GM23248 (cell line): Measurements from ENCODE around the gene NHEJ1. TPM values are rescaled to one million over a fixed set of nuclear protein-coding genes. Genes with fewer than 3 reads are reported as not detected.
A peak's percentile ranks its signal among the peaks of the same experiment; 100 is the strongest.

Experiments used
- DNase-seq: peaks from one replicate; pipeline ENCODE4 v3.0.0-alpha.2; 2015
- H2AFZ ChIP-seq: fragments of 200-600 bp; sonication (generic); 2 replicates; pipeline ENCODE4 v1.6.1; 2016; ENCODE audit warnings: antibody characterized with exemption
- H3F3A ChIP-seq: fragments of 200-600 bp; sonication (generic); 2 replicates; pipeline ENCODE4 v1.6.1; 2016; ENCODE audit warnings: mild to moderate bottlenecking, antibody characterized with exemption, mixed run types; ENCODE audit not compliant: insufficient read depth
- H3K27ac ChIP-seq: fragments of 200-600 bp; sonication (generic); 2 replicates; pipeline ENCODE4 v1.5.1; 2016; ENCODE audit warnings: mild to moderate bottlenecking
- H3K27me3 ChIP-seq: fragments of 200-600 bp; sonication (generic); replicated peaks from 2 replicates; pipeline ENCODE4 v1.6.1; 2016; ENCODE audit warnings: mild to moderate bottlenecking; ENCODE audit not compliant: insufficient read depth
- H3K36me3 ChIP-seq: fragments of 200-600 bp; sonication (generic); 2 replicates; pipeline ENCODE4 v1.6.1; 2016; ENCODE audit warnings: low read depth, mild to moderate bottlenecking
- H3K4me1 ChIP-seq: fragments of 200-600 bp; sonication (generic); 2 replicates; pipeline ENCODE4 v1.6.1; 2016; ENCODE audit warnings: mild to moderate bottlenecking; ENCODE audit not compliant: insufficient read depth
- H3K4me2 ChIP-seq: fragments of 200-600 bp; sonication (generic); one replicate; pipeline ENCODE4 v1.6.1; 2016; ENCODE audit warnings: mild to moderate bottlenecking; ENCODE audit not compliant: unreplicated experiment
- H3K4me3 ChIP-seq: fragments of 200-600 bp; sonication (generic); 2 replicates; pipeline ENCODE4 v1.5.1; 2016; ENCODE audit warnings: mild to moderate bottlenecking
- H3K79me2 ChIP-seq: fragments of 200-600 bp; sonication (generic); 2 replicates; pipeline ENCODE4 v1.6.1; 2016; ENCODE audit warnings: mild to moderate bottlenecking; ENCODE audit not compliant: insufficient read depth
- H3K9ac ChIP-seq: fragments of 200-600 bp; sonication (generic); 2 replicates; pipeline ENCODE4 v1.6.1; 2016; ENCODE audit warnings: mild to moderate bottlenecking
- H3K9me2 ChIP-seq: fragments of 200-600 bp; sonication (generic); 2 replicates; pipeline ENCODE4 v1.6.1; 2016; ENCODE audit warnings: mixed run types, mild to moderate bottlenecking, moderate library complexity; ENCODE audit not compliant: insufficient read depth
- H3K9me3 ChIP-seq: fragments of 200-600 bp; sonication (generic); one replicate; pipeline ENCODE4 v1.6.1; 2017; ENCODE audit warnings: low read depth
- H4K20me1 ChIP-seq: fragments of 200-600 bp; sonication (generic); 2 replicates; pipeline ENCODE4 v1.6.0; 2016; ENCODE audit not compliant: insufficient read depth
- EZH2 ChIP-seq: fragments of 200-600 bp; sonication (generic); IDR thresholded peaks from 2 replicates; pipeline ENCODE4 v1.6.1; 2018; ENCODE audit warnings: antibody characterized with exemption, mild to moderate bottlenecking; ENCODE audit not compliant: insufficient read depth, poor library complexity, severe bottlenecking
- EZH2phosphoT487 ChIP-seq: fragments of 200-600 bp; sonication (generic); IDR thresholded peaks from 2 replicates; pipeline ENCODE4 v1.6.1; 2018; ENCODE audit warnings: antibody characterized with exemption, moderate library complexity, mild to moderate bottlenecking, low read depth; ENCODE audit not compliant: insufficient read depth
- WGBS, 2 experiments: methylation state at CpG; one replicate each; pipeline ENCODE4 v1.1.6; 2015 to 2017; ENCODE audit warnings: low lambda C conversion rate in 2 of 2, low coverage in 1 of 2; ENCODE audit errors: missing lambda C conversion rate in 2 of 2; 5-methylcytosine and 5-hydroxymethylcytosine counted together
- in situ Hi-C: fragments of 300-500 bp; cut with MboI; formaldehyde crosslinking; loops from 2 replicates; pipeline ENCODE4 v1.15.0; 2020
- polyA plus RNA-seq: library from polyadenylated mRNA; unstranded; fragments of >200 nt; fragmentation: Nextera tagmentation; extraction: Ambion mirVana; gene quantifications from 2 replicates; pipeline ENCODE4 v1.2.1, GENCODE V29; 2016
- total RNA-seq: library from RNA; depleted of rRNA; stranded (reverse); fragments of >200 nt; shearing (Covaris generic); gene quantifications from 2 replicates; pipeline ENCODE4 v1.2.3, GENCODE V29; 2014

Gene NHEJ1
- total and polyA plus RNA-seq, 2 experiments from 2014 or later: 8.3 to 16.1 TPM

DNA sequence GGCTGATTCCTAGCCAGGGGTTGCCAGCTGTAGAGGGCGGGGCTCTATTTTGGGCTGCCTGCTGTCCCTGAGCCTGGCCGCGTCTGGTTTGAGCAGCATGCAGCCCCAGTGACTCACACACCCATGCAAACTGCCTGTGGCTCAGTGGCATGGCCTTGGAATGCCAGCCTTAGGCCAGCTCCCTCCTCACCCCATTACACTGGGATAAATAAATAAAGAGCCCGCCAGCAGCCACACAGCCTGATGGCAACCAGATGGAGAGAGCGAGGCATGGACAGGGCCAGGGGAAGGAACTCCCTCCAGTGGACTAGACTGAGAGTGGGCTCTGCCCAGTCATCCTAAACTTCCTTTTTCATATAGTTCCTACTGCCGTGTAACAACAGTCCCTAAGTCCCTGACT lies 18.3 kb downstream of the NHEJ1 start:
- no peaks in the 10 kb centered on the region for H3K9me2 ChIP-seq
- TF ChIP-seq EZH2 (no peak), EZH2phosphoT487 (no peak)
- H3K9me3 ChIP-seq: no peaks in the 10 kb centered on the region
- no peak overlapping the region for H3K4me3 ChIP-seq
- H3K36me3 ChIP-seq: no peaks in the 10 kb centered on the region
- peaks cover 16% of the 10 kb centered on the region for H3K4me1 ChIP-seq
- peak; percentile 96 for DNase-seq
- peak overlapping the region; percentile 37 for H3K4me2 ChIP-seq
- H3K79me2 ChIP-seq: no peaks in the 10 kb centered on the region
- no peaks in the 10 kb centered on the region for H3K27me3 ChIP-seq
- peaks cover 15% of the 10 kb centered on the region; the same call in 1 of the 2 replicates for H3F3A ChIP-seq
- in situ Hi-C loops: no loop called here
- H2AFZ ChIP-seq: no peak overlapping the region
- H3K9ac ChIP-seq: no peak overlapping the region
- no peaks in the 10 kb centered on the region for H4K20me1 ChIP-seq
- H3K27ac ChIP-seq: peak overlapping the region; percentile 36; the same call in 1 of the 2 replicates
- WGBS, 2 experiments: 32 to 38% methylated on average over 6 of the region's 6 CpGs

DNA sequence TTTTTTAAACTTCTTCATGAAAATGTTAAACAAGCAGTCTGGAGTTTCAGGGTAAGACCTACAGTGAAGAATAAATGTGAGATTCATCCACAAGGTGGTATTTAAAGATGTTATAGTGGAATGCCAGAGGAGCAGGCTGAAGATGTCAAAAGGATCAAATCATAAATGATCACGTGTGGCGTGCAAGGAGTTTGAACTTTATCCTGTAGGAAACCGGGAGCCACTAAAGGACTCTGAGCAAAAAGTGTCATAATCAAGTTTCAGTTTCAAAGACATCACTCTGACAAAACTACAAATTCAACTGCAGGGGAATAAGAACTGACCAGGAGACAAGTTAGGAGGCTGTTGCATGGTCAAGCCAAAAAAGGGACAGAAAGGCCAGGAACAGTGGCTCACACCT lies 19.9 kb downstream of the NHEJ1 start:
- peaks cover 16% of the 10 kb centered on the region for H3K4me1 ChIP-seq

DNA sequence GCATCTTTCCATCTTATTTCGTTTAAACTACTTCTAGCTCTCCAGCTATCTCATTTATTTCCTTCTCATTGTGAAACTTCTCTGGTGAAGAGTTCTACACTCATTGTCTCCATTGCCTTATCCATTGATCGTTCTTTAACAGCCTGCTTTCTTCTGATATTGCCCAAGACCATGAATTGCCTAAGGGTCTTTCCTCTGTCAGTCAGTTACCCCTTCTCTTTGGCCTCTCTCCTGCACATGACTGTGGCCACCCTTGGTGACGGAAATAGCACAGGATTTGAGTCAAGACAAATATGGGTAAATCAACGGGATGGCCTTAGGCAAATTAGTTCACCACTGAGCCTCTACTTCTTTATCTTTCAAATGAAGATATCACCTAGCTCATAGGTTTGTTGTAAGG lies 26.6 kb downstream of the NHEJ1 start:
- Histone ChIP-seq H3K4me2 (no peak overlapping the region), H3K4me1 (no peaks in the 10 kb centered on the region), H3K9ac (no peak overlapping the region), H3K4me3 (no peak overlapping the region), H2AFZ (no peak overlapping the region), H3F3A (no peaks in the 10 kb centered on the region), H3K9me3 (no peaks in the 10 kb centered on the region), H3K36me3 (no peaks in the 10 kb centered on the region), H3K79me2 (no peaks in the 10 kb centered on the region), H3K27me3 (no peaks in the 10 kb centered on the region), H4K20me1 (no peaks in the 10 kb centered on the region), H3K9me2 (no peaks in the 10 kb centered on the region), H3K27ac (no peak overlapping the region)
- 95 to 98% methylated on average over 4 of the region's 4 CpGs for WGBS, 2 experiments
- TF ChIP-seq EZH2phosphoT487 (no peak), EZH2 (no peak)
- in situ Hi-C loops: no loop called here
- no peak for DNase-seq

More for the DNA sequence above, 19.9 kb downstream of the NHEJ1 start:
- Histone ChIP-seq H3K9me2 (no peaks in the 10 kb centered on the region), H3K9ac (no peak overlapping the region), H3K36me3 (no peaks in the 10 kb centered on the region), H3K79me2 (no peaks in the 10 kb centered on the region), H3K4me2 (no peak overlapping the region), H3K27ac (no peak overlapping the region), H3F3A (peaks cover 15% of the 10 kb centered on the region; the same call in 1 of the 2 replicates), H2AFZ (no peak overlapping the region), H3K4me3 (no peak overlapping the region), H3K9me3 (no peaks in the 10 kb centered on the region), H4K20me1 (no peaks in the 10 kb centered on the region), H3K27me3 (no peaks in the 10 kb centered on the region)
- 98 to 99% methylated on average over 3 of the region's 3 CpGs for WGBS, 2 experiments
- DNase-seq: no peak
- in situ Hi-C loops: no loop called here
- TF ChIP-seq EZH2: no peak
- TF ChIP-seq EZH2phosphoT487: no peak

DNA sequence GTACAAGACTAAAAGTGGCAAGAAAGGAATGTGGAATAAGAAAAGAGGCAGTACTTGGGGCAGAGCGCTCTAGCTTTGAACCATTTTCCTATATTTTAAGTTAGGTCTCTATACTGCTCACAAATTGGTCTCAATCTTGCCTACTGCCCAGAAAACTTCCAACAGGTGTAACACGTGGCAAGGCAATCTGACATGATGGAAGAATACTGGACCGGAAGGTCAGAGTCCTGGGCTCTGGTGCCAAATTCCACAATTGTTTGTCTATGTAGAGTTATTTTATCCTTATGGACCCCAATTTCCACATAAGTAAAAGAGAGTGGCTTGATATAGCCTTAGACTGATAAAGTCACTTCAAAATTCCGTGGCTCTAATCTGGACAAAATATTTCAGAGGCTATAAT lies 28.9 kb downstream of the NHEJ1 start:
- 96 to 97% methylated on average over 4 of the region's 4 CpGs for WGBS, 2 experiments
- Histone ChIP-seq H3K4me2 (no peak overlapping the region), H3K27me3 (no peaks in the 10 kb centered on the region), H3K9me2 (no peaks in the 10 kb centered on the region), H3K4me1 (no peaks in the 10 kb centered on the region), H3K9me3 (no peaks in the 10 kb centered on the region), H3K9ac (no peak overlapping the region), H3K79me2 (no peaks in the 10 kb centered on the region), H3F3A (no peaks in the 10 kb centered on the region), H3K4me3 (no peak overlapping the region), H3K27ac (no peak overlapping the region), H4K20me1 (no peaks in the 10 kb centered on the region), H2AFZ (no peak overlapping the region), H3K36me3 (no peaks in the 10 kb centered on the region)
- in situ Hi-C loops: no loop called here
- no peak for DNase-seq
- TF ChIP-seq EZH2phosphoT487: no peak
- TF ChIP-seq EZH2: no peak

DNA sequence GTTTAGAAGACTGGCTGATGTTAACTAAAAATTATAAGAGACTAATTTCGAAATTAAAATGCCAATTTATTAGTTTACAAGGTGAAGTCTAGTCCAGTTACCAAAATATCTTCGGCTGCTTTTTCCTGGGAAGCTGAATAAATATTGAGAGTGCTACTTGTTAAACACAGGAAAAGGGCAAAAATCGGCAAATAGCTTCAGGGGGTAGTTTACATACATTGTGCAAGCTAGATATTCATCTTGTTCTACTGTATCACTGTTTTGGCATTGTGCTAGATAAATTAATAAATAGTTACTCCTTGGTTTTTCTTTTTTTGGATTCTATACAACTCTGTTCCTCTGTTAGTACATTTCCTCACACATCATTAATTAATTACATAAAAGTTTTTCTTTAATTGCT lies 29.3 kb downstream of the NHEJ1 start:
- TF ChIP-seq EZH2phosphoT487: no peak
- no peak for TF ChIP-seq EZH2
- in situ Hi-C loops: no loop called here
- H3K9me2 ChIP-seq: no peaks in the 10 kb centered on the region
- no peaks in the 10 kb centered on the region for H3K4me1 ChIP-seq
- no peaks in the 10 kb centered on the region for H4K20me1 ChIP-seq
- WGBS, 2 experiments: 93 to 94% methylated on average over 3 of the region's 3 CpGs
- no peaks in the 10 kb centered on the region for H3K27me3 ChIP-seq
- DNase-seq: no peak
- no peaks in the 10 kb centered on the region for H3K36me3 ChIP-seq
- H3K4me2 ChIP-seq: no peak overlapping the region
- no peak overlapping the region for H2AFZ ChIP-seq
- no peaks in the 10 kb centered on the region for H3K9me3 ChIP-seq
- 0 out of 2 replicates have a peak, but pooled peaks cover 2% of the 10 kb centered on the region for H3F3A ChIP-seq
- H3K79me2 ChIP-seq: no peaks in the 10 kb centered on the region
- H3K27ac ChIP-seq: no peak overlapping the region
- no peak overlapping the region for H3K4me3 ChIP-seq
- H3K9ac ChIP-seq: no peak overlapping the region
